NOMO-1 treated with dmso at 0.1 percent for 144 hours (cell line): ENCODE measurements around the gene ENOX1.
"Not testable (repeated sequence)": the region's sequence is repeated elsewhere in the genome, so short reads cannot be mapped to it uniquely, and the experiment has no call there.

Source experiments
- DNase-seq: peaks from one replicate; lab custom pipeline; 2025; ENCODE audit not compliant: unreplicated experiment; lab: John Stamatoyannopoulos, UW

The ENOX1 gene

DNA sequence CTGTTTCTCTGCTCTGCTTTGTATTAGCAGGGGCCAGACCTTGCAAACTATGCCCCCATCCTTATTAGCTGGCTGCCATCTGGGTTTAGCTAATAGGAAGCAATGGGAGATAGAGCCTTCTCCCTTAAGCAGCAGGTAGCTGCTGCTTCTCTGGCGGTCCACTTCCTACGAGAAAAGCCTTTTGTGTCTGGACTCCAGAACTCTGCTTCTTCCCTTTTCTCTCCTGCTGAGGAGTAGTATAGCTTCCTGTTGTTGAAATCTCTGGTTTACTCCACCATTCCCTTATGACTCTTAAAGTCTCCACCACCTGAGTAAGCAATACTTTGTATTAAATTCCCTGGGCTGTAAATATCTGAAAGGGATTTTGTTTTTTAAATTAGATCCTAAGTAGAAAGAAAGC, 616.3 kb downstream of the ENOX1 start:
- no peak for DNase-seq

DNA sequence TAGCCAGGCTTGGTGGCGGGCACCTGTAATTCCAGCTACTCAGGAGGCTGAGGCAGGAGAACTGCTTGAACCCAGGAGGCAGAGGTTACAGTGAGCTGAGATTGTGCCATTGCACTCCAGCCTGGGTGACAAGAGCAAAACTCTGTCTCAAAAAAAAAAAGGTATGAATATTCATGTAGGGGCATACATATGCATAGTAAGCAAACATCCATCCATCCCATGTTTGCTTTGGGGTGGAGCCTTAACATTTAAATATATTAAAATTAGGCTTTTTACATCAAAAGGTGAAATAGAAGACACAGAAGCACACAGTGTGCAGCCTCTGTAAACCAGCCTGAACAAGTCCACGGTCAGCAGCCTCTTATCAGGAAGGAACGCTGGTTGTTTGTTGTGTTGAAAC, 618.3 kb downstream of the ENOX1 start:
- DNase-seq = not testable (repeated sequence)

DNA sequence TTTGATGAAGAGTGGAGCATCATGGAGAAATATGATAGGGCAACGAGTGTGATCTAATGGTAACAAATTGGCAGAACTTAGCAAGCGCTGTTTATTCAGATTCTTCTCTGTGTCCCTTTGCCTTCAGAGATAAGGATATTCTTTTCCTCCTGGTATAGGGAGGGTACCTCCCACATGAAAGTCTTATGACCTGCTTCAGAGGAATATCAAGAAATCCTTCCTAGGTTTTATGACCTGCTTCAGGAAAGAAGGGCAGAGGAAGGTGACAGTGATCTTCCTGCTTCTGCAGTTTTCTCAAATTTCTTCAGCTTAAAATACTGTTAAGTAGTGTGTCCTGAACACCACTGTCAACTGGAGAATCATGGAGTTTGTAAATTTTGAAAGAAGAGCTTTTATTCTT, 619.0 kb downstream of the ENOX1 start:
- DNase-seq = no peak

DNA sequence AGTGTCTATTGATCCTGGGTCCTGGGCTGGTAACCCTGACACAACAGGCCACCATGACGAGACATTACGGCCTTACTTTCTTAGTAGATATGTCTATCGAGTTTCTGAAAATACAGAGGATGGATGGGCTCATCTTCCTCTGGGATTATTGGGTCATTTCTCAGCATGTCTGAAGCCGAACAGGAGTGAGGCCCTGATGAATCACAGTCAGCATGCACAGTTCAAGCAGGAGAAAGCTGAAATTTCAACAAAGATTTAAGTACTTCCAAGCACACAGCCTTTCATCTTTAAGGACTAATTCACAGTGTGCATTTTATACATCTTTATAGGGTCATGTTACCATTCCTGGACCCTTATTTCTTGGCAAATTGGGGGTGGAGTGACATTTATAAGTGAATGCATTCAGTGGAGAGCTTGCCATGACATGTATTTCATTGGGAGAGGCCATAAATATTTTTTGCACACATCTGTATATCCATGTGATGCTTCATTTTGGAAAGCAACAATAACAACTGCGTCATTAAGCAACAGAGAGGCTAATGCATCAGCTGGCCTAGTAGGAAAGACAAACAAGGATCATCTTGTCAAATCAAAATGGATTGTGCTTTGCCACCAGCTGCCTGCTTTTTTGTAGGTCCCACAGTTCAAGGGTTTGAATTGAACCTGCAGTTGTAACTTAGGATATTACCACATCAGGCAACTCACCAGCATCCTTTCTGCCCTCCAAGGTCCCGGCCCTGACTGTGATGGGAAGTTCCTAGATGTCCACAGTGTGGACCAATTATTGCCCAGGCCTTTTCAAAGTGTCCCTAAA, 619.9 kb downstream of the ENOX1 start:
- DNase-seq = no peak
